Naive thymus-derived CD8-positive, alpha-beta T cell (primary cell): ENCODE data around the gene ABCA13. TPM values are rescaled to one million over a fixed set of nuclear protein-coding genes. Genes with fewer than 3 reads are reported as not detected.

Experiments
- ATAC-seq, 2 donors: fragments of 150-1000 bp; cut with Tn5 transposase in 1 of 2; sonication (Bioruptor Pico), chemical (Tn5 transposase) in 1 of 2; 1 replicate in 1 of 2; 2 replicates in 1 of 2; pipeline ENCODE4 v1.10.0; 2021; ENCODE audit warnings: mild to moderate bottlenecking in 2 of 2, moderate library complexity in 2 of 2
- POLR2A ChIA-PET: fragments of 350-600 bp; sonication (Branson Sonifier 250); formaldehyde crosslinking; loops from one replicate; lab custom pipeline; 2021; ENCODE audit warnings: antibody characterized with exemption; lab: Charles Lee
- DNase-seq, 10 donors: peaks; one replicate each; pipeline versions ENCODE4 v3.0.0 to v3.0.0-alpha.2; 2020 to 2022
- H3K27ac Mint-ChIP-seq, 10 donors: one replicate each; pipeline ENCODE4 v1.8.0; 2020 to 2022; ENCODE audit warnings: mild to moderate bottlenecking in 10 of 10, mixed read lengths in 10 of 10, moderate library complexity in 4 of 10, inconsistent platforms in 1 of 10
- H3K27me3 Mint-ChIP-seq, 5 donors: one replicate each; pipeline ENCODE4 v1.8.0; 2021 to 2022; ENCODE audit warnings: mixed read lengths in 5 of 5
- H3K36me3 Mint-ChIP-seq, 3 donors: one replicate each; pipeline ENCODE4 v1.8.0; 2020 to 2022; ENCODE audit warnings: mixed read lengths in 3 of 3, mild to moderate bottlenecking in 2 of 3, inconsistent platforms in 1 of 3
- H3K4me1 Mint-ChIP-seq, 4 donors: one replicate each; pipeline ENCODE4 v1.8.0; 2021 to 2022; ENCODE audit warnings: mixed read lengths in 4 of 4
- H3K4me3 Mint-ChIP-seq, 10 donors: one replicate each; pipeline ENCODE4 v1.8.0; 2020 to 2022; ENCODE audit warnings: mild to moderate bottlenecking in 10 of 10, mixed read lengths in 10 of 10, moderate library complexity in 6 of 10, inconsistent platforms in 1 of 10
- H3K9me3 Mint-ChIP-seq, 9 donors: one replicate each; pipeline ENCODE4 v1.8.0; 2020 to 2022; ENCODE audit warnings: mixed read lengths in 9 of 9, mild to moderate bottlenecking in 3 of 9, inconsistent platforms in 1 of 9, moderate library complexity in 1 of 9
- polyA plus RNA-seq, 3 donors: library from polyadenylated mRNA; unstranded; fragments of 300-500 nt; fragmentation: Illumina TruSeq; gene quantifications; one replicate each; pipeline ENCODE4 v1.2.3, GENCODE V29; 2021
- total RNA-seq, 8 experiments: library from RNA in 2 of 8; stranded (reverse) in 2 of 8; gene quantifications; one replicate each; pipeline ENCODE4 v1.2.3 and lab custom pipeline; 2021 to 2026

Gene ABCA13
- total and polyA plus RNA-seq, 5 experiments from 2014 or later: not detected

GRCh38 chr7:48380921-48381320, 209.7 kb downstream of the ABCA13 start:
- ATAC-seq (no peak), DNase-seq (no peak)
- H3K9me3 Mint-ChIP-seq: peaks cover 0 to 2% (median 0%) of the 10 kb centered on the region in 9 donors
- H3K4me1 Mint-ChIP-seq: no peaks in the 10 kb centered on the region
- H3K27me3 Mint-ChIP-seq: peaks cover 0 to 5% (median 0%) of the 10 kb centered on the region in 5 donors
- no peaks in the 10 kb centered on the region for H3K36me3 Mint-ChIP-seq
- POLR2A ChIA-PET: no interaction called here
- H3K4me3 Mint-ChIP-seq: no peak overlapping the region
- H3K27ac Mint-ChIP-seq: peak overlapping the region in 1 of 10 donors; percentile 10

GRCh38 chr7:48381571-48381970, 210.3 kb downstream of the ABCA13 start:
- ATAC-seq (no peak), DNase-seq (no peak)
- Mint-ChIP-seq H3K27me3 (peaks cover 0 to 5% (median 0%) of the 10 kb centered on the region in 5 donors), H3K9me3 (peaks cover 0 to 2% (median 0%) of the 10 kb centered on the region in 9 donors), H3K4me3 (no peak overlapping the region), H3K36me3 (no peaks in the 10 kb centered on the region), H3K27ac (peak overlapping the region in 1 of 10 donors; percentile 10), H3K4me1 (no peaks in the 10 kb centered on the region)
- POLR2A ChIA-PET: no interaction called here

GRCh38 chr7:48384180-48384752, 213.0 kb downstream of the ABCA13 start:
- POLR2A ChIA-PET: no interaction called here
- Mint-ChIP-seq H3K4me1 (no peaks in the 10 kb centered on the region), H3K9me3 (peaks cover 0 to 2% (median 0%) of the 10 kb centered on the region in 9 donors), H3K27me3 (peaks cover 0 to 5% (median 0%) of the 10 kb centered on the region in 5 donors), H3K4me3 (no peak overlapping the region), H3K36me3 (no peaks in the 10 kb centered on the region), H3K27ac (no peak overlapping the region)
- ATAC-seq: no peak
- DNase-seq: no peak

GRCh38 chr7:48387932-48388331, 216.7 kb downstream of the ABCA13 start:
- Mint-ChIP-seq H3K36me3 (no peaks in the 10 kb centered on the region), H3K4me3 (no peak overlapping the region), H3K9me3 (peaks cover 0 to 7% (median 0%) of the 10 kb centered on the region in 9 donors), H3K27ac (no peak overlapping the region), H3K27me3 (peaks cover 0 to 4% (median 0%) of the 10 kb centered on the region in 5 donors), H3K4me1 (peaks cover 0 to 10% (median 2%) of the 10 kb centered on the region in 4 donors)
- POLR2A ChIA-PET: no interaction called here
- ATAC-seq (no peak), DNase-seq (no peak)

GRCh38 chr7:48388911-48389310, 217.7 kb downstream of the ABCA13 start:
- no peak overlapping the region for H3K27ac Mint-ChIP-seq
- H3K9me3 Mint-ChIP-seq: peaks cover 0 to 10% (median 0%) of the 10 kb centered on the region in 9 donors
- H3K4me3 Mint-ChIP-seq: no peak overlapping the region
- H3K4me1 Mint-ChIP-seq: peaks cover 0 to 10% (median 2%) of the 10 kb centered on the region in 4 donors
- POLR2A ChIA-PET: no interaction called here
- peaks cover 0 to 5% (median 0%) of the 10 kb centered on the region in 5 donors for H3K27me3 Mint-ChIP-seq
- no peaks in the 10 kb centered on the region for H3K36me3 Mint-ChIP-seq
- no peak for ATAC-seq
- no peak for DNase-seq

- DNase-seq (no peak), ATAC-seq (no peak)
- no peaks in the 10 kb centered on the region for H3K36me3 Mint-ChIP-seq
- H3K27me3 Mint-ChIP-seq: peaks cover 0 to 5% (median 0%) of the 10 kb centered on the region in 5 donors
- no peak overlapping the region for H3K4me3 Mint-ChIP-seq
- H3K9me3 Mint-ChIP-seq: peaks cover 0 to 10% (median 0%) of the 10 kb centered on the region in 9 donors
- H3K4me1 Mint-ChIP-seq: peaks cover 0 to 10% (median 2%) of the 10 kb centered on the region in 4 donors
- POLR2A ChIA-PET: no interaction called here
- H3K27ac Mint-ChIP-seq: peak overlapping the region in 1 of 10 donors; percentile 44
These were observed 218.7 kb downstream of the ABCA13 start for GRCh38 chr7:48389977-48390376.

- POLR2A ChIA-PET: no interaction called here
- H3K4me3 Mint-ChIP-seq: no peak overlapping the region
- peaks cover 0 to 5% (median 0%) of the 10 kb centered on the region in 5 donors for H3K27me3 Mint-ChIP-seq
- H3K9me3 Mint-ChIP-seq: peaks cover 0 to 10% (median 0%) of the 10 kb centered on the region in 9 donors
- no peaks in the 10 kb centered on the region for H3K36me3 Mint-ChIP-seq
- H3K27ac Mint-ChIP-seq: no peak overlapping the region
- ATAC-seq (no peak), DNase-seq (no peak)
- peaks cover 0 to 10% (median 2%) of the 10 kb centered on the region in 4 donors for H3K4me1 Mint-ChIP-seq
These were observed 219.4 kb downstream of the ABCA13 start for GRCh38 chr7:48390388-48391327.

GRCh38 chr7:48398191-48398590, 226.9 kb downstream of the ABCA13 start:
- peaks cover 0 to 2% (median 0%) of the 10 kb centered on the region in 4 donors for H3K4me1 Mint-ChIP-seq
- H3K27ac Mint-ChIP-seq: no peak overlapping the region
- POLR2A ChIA-PET: no interaction called here
- H3K36me3 Mint-ChIP-seq: no peaks in the 10 kb centered on the region
- no peak for ATAC-seq
- DNase-seq: no peak
- H3K9me3 Mint-ChIP-seq: peaks cover 0 to 1% (median 0%) of the 10 kb centered on the region in 9 donors
- H3K27me3 Mint-ChIP-seq: no peaks in the 10 kb centered on the region
- no peak overlapping the region for H3K4me3 Mint-ChIP-seq

GRCh38 chr7:48402721-48403120, 231.5 kb downstream of the ABCA13 start:
- Mint-ChIP-seq H3K9me3 (no peaks in the 10 kb centered on the region), H3K4me3 (no peak overlapping the region), H3K27me3 (no peaks in the 10 kb centered on the region), H3K4me1 (peaks cover 0 to 2% (median 0%) of the 10 kb centered on the region in 4 donors), H3K27ac (no peak overlapping the region), H3K36me3 (no peaks in the 10 kb centered on the region)
- DNase-seq (no peak), ATAC-seq (no peak)
- POLR2A ChIA-PET: no interaction called here

- POLR2A ChIA-PET: no interaction called here
- H3K4me3 Mint-ChIP-seq: no peak overlapping the region
- no peaks in the 10 kb centered on the region for H3K27me3 Mint-ChIP-seq
- DNase-seq (no peak), ATAC-seq (no peak)
- no peaks in the 10 kb centered on the region for H3K4me1 Mint-ChIP-seq
- H3K36me3 Mint-ChIP-seq: no peaks in the 10 kb centered on the region
- H3K9me3 Mint-ChIP-seq: peaks cover 0 to 2% (median 0%) of the 10 kb centered on the region in 9 donors
- H3K27ac Mint-ChIP-seq: no peak overlapping the region
These were observed 237.5 kb downstream of the ABCA13 start for GRCh38 chr7:48408731-48409130.

- Mint-ChIP-seq H3K4me1 (no peaks in the 10 kb centered on the region), H3K9me3 (peaks cover 0 to 2% (median 0%) of the 10 kb centered on the region in 9 donors), H3K27ac (no peak overlapping the region), H3K36me3 (no peaks in the 10 kb centered on the region), H3K27me3 (no peaks in the 10 kb centered on the region), H3K4me3 (no peak overlapping the region)
- no peak for ATAC-seq
- POLR2A ChIA-PET: no interaction called here
- DNase-seq: no peak
These were observed 240.4 kb downstream of the ABCA13 start for GRCh38 chr7:48411619-48412018.

- ATAC-seq: no peak
- Mint-ChIP-seq H3K27ac (no peak overlapping the region), H3K36me3 (no peaks in the 10 kb centered on the region), H3K9me3 (peaks cover 0 to 2% (median 0%) of the 10 kb centered on the region in 9 donors), H3K4me3 (no peak overlapping the region), H3K27me3 (no peaks in the 10 kb centered on the region), H3K4me1 (no peaks in the 10 kb centered on the region)
- no peak for DNase-seq
- POLR2A ChIA-PET: no interaction called here
These were observed 242.9 kb downstream of the ABCA13 start for GRCh38 chr7:48414011-48414732.
